SH-SY5Y (cell line): ENCODE data around the gene FLRT2.

Experiments
- GATA2 ChIP-seq: IDR thresholded peaks from 2 replicates; pipeline ENCODE4 v1.6.1; 2011; ENCODE audit warnings: mild to moderate bottlenecking, low read depth, low read length
- GATA3 ChIP-seq: IDR thresholded peaks from 2 replicates; pipeline ENCODE4 v1.6.1; 2011; ENCODE audit warnings: low read depth, mild to moderate bottlenecking, low read length, moderate library complexity

- TF ChIP-seq GATA3 (no peak), GATA2 (no peak)
Measured at GRCh38 chr14:85539510-85539909, 9.6 kb downstream of the FLRT2 start.
